Stimulated activated CD4-positive, alpha-beta T cell treated with anti-CD3 and anti-CD28 coated beads, Interleukin-4, amount 100 ng/mL, for 4 hours (primary cell): ENCODE data around the gene PIK3C2B.
"Not testable (repeated sequence)": the region's sequence is repeated elsewhere in the genome, so short reads cannot be mapped to it uniquely, and the experiment has no call there.

Source experiments
- DNase-seq, 2 experiments: peaks; one replicate each; pipeline ENCODE4 v3.0.0-alpha.2; 2020

PIK3C2B gene

GRCh38 chr1:204494281-204495077, at the start of gene PIK3C2B:
Gene PIK3C2B (minus strand): TSS chr1:204494805. CDS start chr1:204469802, 25,003 bp downstream.
- peak; percentile 66 to 73 for DNase-seq

GRCh38 chr1:204544321-204544720, 49.7 kb upstream of the PIK3C2B start:
- no peak for DNase-seq

GRCh38 chr1:204541626-204542025, 47.0 kb upstream of the PIK3C2B start:
- DNase-seq: no peak

GRCh38 chr1:204532832-204533231, 38.2 kb upstream of the PIK3C2B start:
- DNase-seq: no peak

- DNase-seq: no peak
Measured at GRCh38 chr1:204530932-204531331, 36.3 kb upstream of the PIK3C2B start.

- DNase-seq: no peak
Measured at GRCh38 chr1:204529371-204529895, 34.8 kb upstream of the PIK3C2B start.

GRCh38 chr1:204528677-204529076, 34.1 kb upstream of the PIK3C2B start:
- DNase-seq: no peak

GRCh38 chr1:204528241-204528640, 33.6 kb upstream of the PIK3C2B start:
- no peak for DNase-seq

- no peak for DNase-seq
Measured at GRCh38 chr1:204524986-204525385, 30.4 kb upstream of the PIK3C2B start.

- DNase-seq: peak in 1 of 2 experiments; percentile 35
Measured at GRCh38 chr1:204523605-204524215, 29.1 kb upstream of the PIK3C2B start.

- DNase-seq: not testable (repeated sequence)
Measured at GRCh38 chr1:204521941-204522521, 27.4 kb upstream of the PIK3C2B start.

- DNase-seq: peak in 1 of 2 experiments; percentile 63
Measured at GRCh38 chr1:204520834-204521709, 26.5 kb upstream of the PIK3C2B start.

GRCh38 chr1:204517382-204517781, 22.8 kb upstream of the PIK3C2B start:
- not testable (repeated sequence) for DNase-seq

- peak; percentile 88 to 94 for DNase-seq
Measured at GRCh38 chr1:204516180-204516879, 21.7 kb upstream of the PIK3C2B start, which contains the start of gene MDM4. Gene MDM4 (plus strand): TSS chr1:204516406. CDS start chr1:204525519, 9,113 bp downstream.

GRCh38 chr1:204514828-204515227, 20.2 kb upstream of the PIK3C2B start:
- DNase-seq: no peak

GRCh38 chr1:204513117-204513716, 18.6 kb upstream of the PIK3C2B start:
- peak in 1 of 2 experiments; percentile 34 for DNase-seq

GRCh38 chr1:204511366-204511765, 16.8 kb upstream of the PIK3C2B start:
- DNase-seq: no peak

GRCh38 chr1:204509186-204509635, 14.6 kb upstream of the PIK3C2B start:
- no peak for DNase-seq

- no peak for DNase-seq
Measured at GRCh38 chr1:204507317-204508105, 12.9 kb upstream of the PIK3C2B start.

GRCh38 chr1:204506969-204507316, 12.3 kb upstream of the PIK3C2B start:
- DNase-seq: peak; percentile 79 to 89
